Measurements from ENCODE around the gene SEMA4G.

The SEMA4G gene

GRCh38 chr10:100988166-100988565 lies 18.9 kb downstream of the SEMA4G start:
- DNase-seq = no peak

GRCh38 chr10:100989088-100989487 lies 19.8 kb downstream of the SEMA4G start:
- no peak for DNase-seq

DNA sequence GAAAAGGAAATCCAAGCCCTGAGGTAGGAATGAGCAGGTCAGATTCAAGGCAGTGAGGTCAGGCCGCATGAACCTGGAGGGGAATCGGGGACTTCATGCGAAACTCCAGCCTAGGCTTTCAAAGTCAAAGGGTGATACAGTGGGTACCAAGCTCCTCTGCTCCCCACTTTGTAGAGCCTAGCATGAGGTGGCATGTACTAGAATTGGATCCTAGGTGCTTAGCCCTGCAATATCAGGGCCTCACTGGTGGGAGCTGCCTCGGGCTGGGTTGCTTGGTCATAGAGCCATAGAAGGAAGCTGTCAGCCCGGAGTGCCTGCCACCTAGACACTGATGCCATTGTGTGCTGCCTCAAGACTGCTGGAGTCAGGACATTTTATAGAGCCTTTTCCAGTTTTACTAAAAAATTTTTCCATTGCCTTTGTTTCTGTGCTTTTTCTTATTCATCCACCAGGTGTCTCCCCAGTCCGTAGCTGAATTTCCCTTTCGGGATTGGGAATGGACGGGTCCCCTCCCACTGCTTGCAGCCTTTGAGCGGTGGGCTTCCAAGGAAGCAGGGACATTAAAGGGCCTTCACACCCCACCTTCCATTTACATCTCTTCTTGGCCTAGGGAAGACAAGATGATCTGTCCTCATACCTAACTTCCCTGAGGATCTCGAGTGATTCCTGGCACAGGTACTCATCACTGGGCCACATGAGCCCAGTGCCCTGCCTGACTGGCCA lies 24.8 kb downstream of the SEMA4G start:
- no peak for DNase-seq

DNA sequence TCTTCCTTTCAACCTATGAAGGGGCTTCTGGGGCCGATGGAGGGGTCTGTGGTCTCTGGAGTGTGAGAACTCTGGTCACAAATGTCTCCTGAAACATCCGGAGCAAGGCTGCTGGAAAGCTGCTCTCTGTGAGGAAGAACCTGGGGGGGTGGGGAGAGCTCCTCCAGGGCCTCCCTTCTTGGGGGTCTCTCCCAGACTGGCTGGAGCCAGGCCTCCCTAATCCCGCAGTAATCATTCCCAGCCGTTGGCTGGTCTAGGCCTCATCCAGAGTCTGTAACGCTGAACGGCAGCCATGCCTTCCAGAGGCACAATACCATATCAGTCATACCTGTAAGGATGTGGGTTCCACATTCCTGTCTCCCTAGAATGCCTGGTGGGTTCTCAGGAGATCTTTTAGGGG lies 25.9 kb downstream of the SEMA4G start:
- DNase-seq = no peak

- DNase-seq = peak in 3 of 5 experiments; percentile 27 to 49 (median 28)
Measured at GRCh38 chr10:100996678-100997359, 27.5 kb downstream of the SEMA4G start.

- DNase-seq = peak; percentile 57 to 77 (median 58)
Measured at GRCh38 chr10:100997360-100998182, 28.3 kb downstream of the SEMA4G start.

DNA sequence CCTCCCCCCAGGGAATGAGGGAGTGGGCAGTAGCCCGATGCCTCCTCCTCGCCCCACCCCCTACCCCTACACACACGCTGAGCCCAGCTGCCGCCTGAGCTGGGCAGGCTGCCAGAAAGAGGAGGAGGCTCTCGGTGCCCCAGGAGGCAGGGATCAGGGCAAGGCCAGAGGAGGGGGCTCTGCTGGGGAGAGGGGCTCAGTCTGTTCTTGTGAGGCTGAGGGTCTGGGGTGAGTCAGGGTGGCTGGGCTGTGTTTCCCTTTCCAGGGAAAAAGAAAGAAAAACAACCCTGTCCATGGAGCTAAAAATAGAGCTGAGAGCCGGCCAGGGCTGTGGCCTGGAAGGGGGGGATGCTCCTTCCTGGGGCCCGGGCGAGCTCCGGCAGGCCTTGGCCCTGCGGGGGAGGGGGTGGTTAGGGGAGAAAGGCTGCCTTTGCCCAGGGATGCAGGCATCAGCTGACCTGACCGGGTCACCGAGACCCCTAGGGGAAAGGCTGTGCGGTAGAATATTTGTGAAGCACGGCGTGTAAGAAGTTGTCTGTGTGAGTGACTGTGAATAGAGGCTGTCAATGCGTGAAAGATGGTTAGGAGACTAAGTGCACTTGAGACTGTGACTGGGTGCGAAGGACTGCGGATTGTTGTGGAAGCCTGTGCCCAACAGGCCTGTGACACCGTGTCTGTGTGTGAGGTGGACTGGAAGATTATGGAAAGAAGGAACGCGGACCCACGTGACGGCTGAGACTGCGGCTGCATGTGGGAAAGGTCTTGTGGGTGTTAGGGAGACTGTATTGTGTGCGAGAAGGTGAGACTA lies 29.1 kb downstream of the SEMA4G start:
- peak in 4 of 5 experiments; percentile 33 to 71 (median 50) for DNase-seq

GRCh38 chr10:100998991-100999741 lies 29.9 kb downstream of the SEMA4G start:
- DNase-seq = peak; percentile 59 to 78 (median 67)

GRCh38 chr10:100999742-101000126 lies 30.4 kb downstream of the SEMA4G start, which contains the start of gene LZTS2:
Gene LZTS2 (plus strand): TSS chr10:100999808. CDS start chr10:101002539, 2,731 bp downstream.
- no peak for DNase-seq

GRCh38 chr10:101000127-101000914 lies 31.0 kb downstream of the SEMA4G start:
- DNase-seq = no peak

GRCh38 chr10:101000915-101001658 lies 31.8 kb downstream of the SEMA4G start:
- DNase-seq = no peak

DNA sequence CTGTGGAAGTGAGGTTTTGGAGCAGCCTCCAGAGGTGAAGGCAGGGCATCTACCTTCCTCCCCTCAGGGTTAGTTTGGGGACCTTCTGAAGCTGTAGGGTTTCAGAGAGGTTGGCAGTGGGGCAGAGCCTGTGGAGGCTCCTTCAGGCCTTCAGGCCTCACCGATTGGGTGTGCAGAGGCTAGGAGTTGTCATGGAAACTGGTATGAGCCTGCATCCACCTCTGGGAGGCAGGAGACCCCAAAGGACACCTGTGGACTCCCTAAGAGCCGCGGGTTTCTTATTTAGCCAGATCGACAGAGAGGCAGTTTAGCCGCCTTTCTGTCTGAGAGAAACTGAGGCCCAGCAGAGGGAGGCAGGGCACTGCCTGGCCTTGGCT lies 32.3 kb downstream of the SEMA4G start:
- no peak for DNase-seq

GRCh38 chr10:101002456-101002855 lies 33.2 kb downstream of the SEMA4G start:
- DNase-seq = no peak

DNA sequence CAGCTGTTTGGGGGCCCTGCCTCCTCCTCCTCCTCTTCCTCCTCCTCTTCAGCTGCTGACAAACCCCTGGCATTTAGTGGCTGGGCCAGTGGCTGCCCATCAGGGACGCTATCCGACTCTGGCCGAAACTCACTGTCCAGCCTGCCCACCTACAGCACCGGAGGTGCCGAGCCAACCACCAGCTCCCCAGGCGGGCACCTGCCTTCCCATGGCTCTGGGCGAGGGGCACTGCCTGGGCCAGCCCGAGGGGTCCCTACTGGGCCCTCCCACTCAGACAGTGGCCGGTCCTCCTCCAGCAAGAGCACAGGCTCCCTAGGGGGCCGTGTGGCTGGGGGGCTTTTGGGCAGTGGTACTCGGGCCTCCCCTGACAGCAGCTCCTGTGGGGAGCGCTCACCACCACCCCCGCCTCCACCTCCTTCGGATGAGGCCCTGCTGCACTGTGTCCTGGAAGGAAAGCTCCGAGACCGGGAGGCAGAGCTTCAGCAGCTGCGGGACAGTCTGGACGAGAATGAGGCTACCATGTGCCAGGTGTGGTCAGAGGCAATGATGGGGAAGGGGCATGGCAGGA lies 34.4 kb downstream of the SEMA4G start:
- no peak for DNase-seq

- DNase-seq = no peak
Measured at GRCh38 chr10:101005361-101005760, 36.1 kb downstream of the SEMA4G start.

DNA sequence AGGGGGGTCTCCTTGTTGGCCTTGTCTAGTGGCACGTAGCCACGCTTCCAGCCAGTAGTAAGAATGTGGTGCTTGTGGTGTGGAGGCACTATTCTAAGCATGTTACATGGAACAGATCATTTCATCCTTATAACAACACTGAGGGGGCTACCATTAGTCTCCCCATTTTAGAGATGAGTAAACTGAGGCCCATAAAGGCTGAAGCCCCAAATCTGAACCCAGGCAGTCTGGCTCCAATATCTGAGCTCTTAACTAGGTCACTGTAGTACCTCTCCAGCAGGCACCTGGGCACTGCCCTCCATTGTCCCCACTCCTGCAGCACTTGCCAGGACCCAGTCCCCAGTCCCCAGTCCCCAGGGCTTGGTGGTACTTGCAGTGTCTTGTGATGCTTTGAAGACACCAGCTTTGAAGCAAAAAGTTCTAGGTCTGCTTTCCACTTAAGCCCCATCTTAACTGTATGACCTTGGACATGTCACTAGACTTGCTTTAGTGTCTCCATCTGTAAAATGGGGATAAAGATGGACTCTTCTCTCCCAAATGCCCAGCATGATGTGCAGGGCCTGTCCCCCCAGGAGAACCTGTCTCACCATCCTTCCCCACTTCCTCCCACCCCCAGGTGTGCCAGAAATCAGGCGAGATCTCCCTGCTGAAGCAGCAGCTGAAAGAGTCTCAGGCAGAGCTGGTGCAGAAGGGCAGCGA lies 36.7 kb downstream of the SEMA4G start:
- DNase-seq = no peak

GRCh38 chr10:101006593-101007098 lies 37.3 kb downstream of the SEMA4G start:
- no peak for DNase-seq

DNA sequence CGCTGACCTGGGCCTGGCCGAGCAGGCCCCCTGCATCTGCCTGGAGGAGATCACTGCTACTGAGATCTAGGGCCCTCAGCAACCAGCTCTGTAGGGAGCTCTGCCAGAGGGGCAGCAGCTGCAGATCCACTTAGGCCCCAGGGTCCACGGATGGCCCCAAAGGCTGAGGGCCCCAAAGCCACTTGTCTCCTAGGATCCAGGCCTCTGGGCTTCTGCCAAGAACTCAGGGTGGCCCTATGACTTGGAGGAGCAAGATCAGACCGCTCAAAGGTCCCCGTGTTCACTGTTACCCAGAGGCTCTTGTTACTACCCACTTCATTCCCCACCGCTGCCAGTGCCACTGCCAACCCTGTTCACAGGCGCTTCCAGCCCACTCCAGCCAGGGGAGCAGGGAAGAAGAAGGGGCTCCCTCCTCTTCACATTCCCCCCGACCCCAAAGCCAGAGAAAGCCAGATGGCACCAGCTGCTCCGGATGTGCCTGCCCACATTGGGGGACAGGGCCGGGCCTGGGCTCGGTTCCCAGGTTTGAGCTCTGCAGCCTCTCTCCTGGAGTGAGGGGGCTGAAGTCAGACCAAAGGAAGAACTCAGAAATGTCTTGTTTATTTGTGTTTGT lies 37.9 kb downstream of the SEMA4G start:
- DNase-seq = no peak
